NCI-H146 treated with DMSO at 0.1 percent for 48 hours (cell line): ENCODE data around the gene CDC123.
A peak's percentile ranks its signal among the peaks of the same experiment; 100 is the strongest.
"Not testable (repeated sequence)": the region's sequence is repeated elsewhere in the genome, so short reads cannot be mapped to it uniquely, and the experiment has no call there.

Experiments
- DNase-seq: peaks from one replicate; lab custom pipeline; 2025; ENCODE audit not compliant: unreplicated experiment; lab: John Stamatoyannopoulos, UW

Gene CDC123

DNA sequence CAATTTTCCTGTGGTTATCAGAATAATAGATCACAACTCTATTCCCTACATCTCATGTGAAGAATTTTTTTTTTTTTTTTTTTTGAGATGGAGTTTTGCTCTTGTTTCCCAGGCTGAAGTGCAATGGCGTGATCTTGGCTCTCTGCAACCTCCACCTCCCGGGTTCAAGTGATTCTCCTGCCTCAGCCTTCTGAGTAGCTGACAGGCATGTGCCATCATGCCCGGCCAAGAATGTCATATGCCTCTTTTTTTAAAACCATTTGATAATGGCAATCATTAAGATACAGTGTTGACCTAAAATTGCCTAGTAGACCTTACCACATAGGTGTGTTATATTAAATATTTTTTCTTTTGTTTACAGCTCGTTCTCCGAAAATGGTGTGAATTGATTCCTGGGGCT is 38.7 kb downstream of the CDC123 start:
- not testable (repeated sequence) for DNase-seq

DNA sequence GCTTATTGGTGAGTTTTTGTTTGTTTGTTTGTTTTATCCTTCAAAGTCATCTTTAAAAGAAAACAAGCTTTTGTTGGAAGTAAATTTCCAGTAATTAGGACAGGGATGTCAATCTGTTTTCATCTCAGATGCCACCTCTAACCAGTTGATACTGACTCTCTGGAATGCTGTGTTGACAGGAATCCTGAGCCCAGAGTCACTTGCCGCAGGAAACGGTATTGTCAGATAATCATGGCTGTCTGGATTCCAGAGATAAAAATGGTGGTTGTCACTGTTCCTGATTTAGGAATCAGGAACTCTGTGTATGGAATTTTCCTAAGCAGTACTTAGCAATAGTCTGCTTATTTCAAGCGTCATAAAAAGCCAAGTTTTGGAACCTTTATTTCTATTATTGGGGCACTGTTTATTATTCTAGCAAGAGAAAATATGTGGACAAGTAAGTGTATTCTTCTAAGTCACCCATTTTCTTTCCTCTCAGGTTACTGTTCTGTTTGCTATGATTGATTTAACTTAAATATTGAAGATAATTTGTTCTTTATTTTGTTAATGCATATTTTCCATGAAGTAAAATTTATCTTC is 39.2 kb downstream of the CDC123 start:
- no peak for DNase-seq

DNA sequence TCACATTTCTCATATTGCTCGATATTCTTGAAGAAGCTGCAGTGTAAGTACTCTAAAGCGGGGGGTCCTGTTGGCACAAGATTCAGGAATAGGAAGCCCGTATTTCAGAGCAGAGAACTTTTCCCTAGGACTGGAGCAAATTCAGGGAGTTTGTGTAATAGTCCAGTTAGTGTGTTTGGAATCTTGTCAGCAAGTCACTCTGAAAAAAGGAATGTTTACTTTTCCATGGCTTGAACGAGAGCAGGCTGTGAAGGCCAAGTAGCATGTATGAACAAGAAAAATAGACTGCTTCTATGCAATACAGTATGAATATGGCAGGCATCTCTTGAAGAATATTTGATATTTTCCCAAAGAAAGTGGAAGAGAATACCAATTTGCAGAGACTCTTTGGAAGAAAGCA is 39.8 kb downstream of the CDC123 start:
- DNase-seq: no peak

DNA sequence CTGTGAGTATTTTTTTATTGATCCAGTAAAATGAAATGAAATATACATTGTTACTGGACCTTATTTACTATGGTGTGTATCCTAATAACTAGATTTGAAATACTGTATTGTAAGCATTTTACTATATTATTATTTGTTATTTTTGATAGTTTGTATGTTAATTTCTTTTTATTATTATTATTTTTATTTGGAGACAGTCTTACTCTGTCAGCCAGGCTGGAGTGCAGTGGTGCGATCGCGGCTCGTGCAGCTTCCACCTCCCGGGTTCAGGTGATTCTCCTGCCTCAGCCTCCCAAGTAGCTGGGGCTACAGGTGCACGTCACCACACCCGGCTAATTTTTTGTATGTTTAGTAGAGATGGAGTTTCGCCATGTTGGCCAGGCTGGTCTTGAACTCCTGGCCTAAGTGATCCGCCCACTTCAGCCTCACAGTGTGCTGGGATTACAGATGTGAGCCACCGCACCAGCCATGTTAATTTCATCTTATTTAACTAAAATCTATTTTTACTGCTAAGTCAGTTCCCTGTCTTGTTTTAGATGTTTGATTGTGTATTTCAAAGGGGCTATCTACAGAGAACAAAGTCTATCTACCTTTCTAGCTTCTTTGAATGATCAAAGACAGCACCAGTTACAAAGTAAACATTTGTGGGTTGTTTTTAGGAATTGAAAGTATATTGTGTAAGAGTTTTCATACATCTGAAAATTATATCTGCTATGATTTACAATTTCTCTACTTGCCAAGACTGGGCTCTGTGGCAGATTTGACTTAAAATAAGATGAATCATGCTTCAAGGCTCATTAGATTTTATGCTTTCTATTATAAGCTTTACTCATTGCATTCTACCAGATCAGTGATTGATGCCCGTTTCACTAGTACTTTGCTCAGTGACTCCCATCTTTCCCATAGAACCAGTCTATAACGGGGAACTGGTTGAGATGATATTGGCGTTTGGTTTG is 41.6 kb downstream of the CDC123 start:
- no peak for DNase-seq

DNA sequence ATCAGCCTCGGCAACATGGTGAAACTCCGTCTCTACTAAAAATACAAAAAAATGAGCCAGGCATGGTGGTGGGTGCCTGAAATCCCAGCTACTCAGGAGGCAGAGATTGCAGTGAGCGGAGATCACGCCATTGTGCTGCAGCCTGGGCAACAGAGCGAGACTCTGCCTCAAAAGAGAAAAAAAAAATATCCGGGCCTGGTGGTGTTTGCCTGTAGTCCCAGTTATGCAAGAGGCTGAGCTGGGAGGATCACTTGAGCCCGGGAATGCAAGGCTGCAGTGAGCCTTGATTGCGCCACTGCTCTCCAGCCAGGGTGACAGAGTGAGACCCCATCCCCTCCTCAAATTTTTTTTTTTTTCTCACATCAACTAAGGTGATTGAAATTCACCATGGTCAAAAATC is 42.8 kb downstream of the CDC123 start:
- no peak for DNase-seq

DNA sequence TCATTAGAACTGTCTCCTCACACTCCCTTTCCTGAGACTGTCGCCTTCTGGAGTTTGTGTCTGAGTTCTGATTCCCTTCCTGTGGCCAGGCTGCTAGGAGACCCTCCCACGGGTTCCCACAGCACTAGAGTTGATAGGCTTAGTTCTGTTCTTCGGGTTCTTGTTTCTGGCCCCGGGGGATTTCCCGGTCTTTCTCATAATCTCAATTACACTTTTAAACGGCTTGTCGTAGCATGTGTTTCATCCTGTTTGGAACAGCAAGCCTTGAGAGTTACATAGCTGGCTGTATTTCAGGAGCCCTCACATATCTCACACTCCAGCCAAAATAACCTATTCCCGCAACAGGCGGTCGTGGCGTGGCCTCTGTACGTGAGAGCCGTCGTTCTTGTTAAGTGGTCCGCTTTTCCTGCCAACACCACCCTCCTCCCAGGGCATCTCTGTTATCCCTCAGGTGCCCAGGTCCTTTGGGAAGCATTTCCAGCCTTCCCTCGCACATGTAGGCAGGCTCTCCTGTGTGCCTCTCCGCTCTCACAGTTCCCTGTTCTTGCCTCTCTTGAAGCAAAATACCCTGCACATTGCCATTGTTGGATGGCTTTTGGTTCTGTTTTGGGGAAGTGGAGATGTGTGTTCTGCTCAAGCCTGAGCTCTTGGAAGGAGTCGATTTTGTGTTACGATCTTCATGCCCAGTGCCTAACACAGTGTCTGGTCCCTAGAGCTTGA is 46.0 kb downstream of the CDC123 start:
- DNase-seq: no peak

DNA sequence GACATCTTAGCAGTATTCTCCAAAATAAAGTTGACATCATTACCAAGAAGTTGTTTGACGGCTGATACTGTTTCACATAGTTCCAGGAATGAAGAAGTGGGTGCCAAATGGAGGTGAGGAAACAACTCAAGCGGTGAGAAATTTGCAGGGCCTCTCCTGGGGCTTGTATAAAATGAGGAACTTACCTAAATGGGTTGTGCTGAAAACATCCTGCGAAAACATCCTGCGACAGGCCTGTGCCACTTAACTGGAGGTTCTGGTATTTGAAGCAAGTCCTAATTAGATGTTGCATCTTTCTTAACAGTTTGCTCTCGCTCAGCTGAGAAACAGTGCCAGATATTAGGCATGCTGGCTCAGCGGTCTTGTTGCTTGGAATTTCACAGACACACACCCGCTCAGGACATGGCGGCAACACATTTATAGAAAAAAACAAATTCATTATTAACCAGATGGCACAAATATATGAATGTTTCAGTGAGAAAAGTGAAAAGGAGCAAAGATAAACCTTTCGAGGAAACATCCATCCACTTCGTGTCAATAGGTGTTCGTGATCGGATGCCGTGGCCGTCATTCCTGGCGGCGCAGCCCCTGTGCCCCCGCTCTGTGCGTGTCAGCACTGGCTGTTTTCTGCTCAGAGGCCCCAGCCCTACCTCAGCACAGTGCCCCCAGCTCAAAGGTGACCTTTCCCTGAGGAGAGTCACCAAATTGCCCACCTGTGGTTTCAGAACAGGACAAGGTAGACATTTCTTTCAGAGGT is 48.1 kb downstream of the CDC123 start:
- DNase-seq: no peak

DNA sequence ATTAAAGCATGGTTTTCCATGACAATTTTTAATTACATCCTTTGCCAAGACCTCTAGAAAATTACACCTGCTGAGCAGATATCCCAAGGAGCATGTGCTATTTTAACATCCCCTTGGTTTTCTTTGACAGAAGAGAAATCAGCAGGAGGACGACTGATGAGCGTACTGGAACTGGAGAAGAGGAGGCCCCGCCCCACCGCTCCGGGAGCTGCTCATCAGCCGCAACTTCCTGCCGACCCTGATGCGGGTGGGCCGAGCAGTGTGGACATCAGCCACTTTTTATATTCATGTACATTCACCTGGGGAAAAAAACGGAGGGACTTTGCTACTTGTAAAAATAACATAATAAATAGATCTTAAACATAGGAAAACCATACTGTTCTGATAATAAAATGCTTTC is 54.2 kb downstream of the CDC123 start:
- DNase-seq: no peak

DNA sequence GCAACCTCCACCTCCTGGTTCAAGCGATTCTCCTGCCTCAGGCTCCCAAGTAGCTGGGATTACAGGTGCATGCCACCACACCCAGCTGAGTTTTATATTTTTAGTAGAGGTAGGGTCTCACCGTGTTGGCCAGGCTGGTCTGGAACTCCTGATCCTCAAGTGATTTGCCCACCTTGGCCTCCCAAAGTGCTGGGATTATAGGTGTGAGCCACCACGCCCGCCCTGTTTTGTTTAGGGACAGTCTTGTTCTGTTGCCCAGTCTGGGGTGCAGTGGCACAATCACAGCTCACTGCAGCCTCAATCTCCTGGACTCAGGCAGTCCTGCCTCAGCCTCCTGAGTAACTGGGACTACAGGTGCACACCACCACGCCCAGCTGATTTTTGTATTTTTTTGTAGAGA is 54.7 kb downstream of the CDC123 start:
- not testable (repeated sequence) for DNase-seq

DNA sequence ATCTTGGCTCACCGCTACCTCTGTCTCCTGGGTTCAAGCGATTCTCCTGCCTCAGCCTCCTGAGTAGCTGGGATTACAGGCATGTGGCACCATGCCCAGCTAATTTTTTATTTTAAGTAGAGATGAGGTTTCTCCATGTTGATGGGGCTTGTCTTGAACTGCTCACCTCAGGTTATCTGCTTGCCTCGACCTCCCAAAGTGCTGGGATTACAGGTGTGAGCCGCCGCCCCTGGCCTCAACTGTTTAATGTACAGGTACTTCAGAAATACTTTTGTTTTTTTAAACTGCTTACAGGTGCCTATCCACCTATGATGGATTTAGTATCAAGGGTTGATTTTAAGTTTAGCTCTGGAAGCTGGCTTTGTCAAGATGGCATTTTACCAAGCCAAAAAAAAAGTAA is 55.6 kb downstream of the CDC123 start:
- DNase-seq: no peak

DNA sequence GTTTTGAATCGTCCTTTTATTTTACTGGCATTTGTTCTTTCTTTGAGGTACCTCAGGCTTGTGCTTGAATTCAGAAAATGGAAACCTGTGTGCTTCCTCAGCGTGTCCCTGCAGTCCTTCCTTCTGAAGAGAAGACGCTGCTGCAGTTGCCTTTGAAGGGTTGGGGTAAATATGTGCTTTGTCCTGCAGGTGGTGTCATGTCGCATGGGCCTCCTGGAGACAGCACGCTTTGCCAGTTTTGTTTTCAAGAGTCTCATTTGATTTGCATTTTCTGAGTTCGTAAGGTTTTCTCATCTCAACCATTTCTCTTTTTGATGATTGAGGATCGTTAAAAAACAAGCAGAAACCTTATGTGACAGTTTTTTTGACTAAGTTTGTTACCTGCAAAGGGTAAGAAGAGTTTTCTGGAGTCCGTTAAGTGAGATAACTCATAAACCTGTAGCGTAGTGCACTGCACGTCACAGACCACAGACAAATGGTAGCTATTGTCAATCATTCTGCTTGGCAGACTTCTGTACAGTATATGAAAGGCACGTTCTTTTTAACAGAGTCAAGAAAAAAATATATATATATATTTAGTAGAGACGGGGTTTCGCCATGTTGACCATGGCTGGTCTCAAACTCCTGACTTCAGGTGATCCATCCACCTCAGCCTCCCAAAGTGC is 57.0 kb downstream of the CDC123 start:
- peak; percentile 12 for DNase-seq

DNA sequence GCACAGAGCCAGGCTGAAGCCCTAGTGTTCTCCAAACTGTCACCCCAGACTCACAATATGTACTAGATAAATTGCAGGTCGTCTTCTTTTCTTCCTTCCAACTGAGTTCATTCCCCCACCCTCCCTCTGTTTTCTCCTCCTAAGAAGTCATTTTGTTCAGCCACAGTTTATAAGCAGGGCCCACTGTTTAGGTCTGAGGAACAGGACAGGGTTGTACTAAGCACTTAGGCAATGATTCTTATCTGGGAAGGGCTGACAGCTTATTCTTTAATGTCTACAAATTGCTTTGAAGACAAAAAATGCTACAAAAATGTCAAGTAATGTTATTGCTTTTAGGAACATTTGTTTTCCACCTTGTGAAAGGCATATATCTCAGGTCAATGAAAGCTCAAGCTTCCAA is 59.1 kb downstream of the CDC123 start:
- no peak for DNase-seq

DNA sequence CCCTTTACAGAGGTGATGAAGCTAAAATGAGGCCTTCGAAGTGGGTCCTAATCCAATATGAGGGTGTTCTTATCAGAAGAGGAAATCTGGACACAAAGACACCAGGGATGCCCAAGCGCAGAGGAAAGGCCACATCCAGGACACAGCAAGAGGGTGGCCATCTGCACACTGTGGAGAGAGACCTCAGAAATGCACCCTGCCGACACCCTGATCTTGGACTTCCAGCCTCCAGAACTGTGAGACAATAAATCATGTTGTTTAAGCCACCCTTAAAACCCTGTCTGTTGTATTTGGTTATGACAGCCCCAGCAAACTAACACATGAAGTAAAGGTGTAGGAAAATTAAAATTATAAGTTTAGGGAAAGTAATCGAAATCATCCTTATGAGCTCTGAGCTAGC is 64.0 kb downstream of the CDC123 start:
- no peak for DNase-seq

DNA sequence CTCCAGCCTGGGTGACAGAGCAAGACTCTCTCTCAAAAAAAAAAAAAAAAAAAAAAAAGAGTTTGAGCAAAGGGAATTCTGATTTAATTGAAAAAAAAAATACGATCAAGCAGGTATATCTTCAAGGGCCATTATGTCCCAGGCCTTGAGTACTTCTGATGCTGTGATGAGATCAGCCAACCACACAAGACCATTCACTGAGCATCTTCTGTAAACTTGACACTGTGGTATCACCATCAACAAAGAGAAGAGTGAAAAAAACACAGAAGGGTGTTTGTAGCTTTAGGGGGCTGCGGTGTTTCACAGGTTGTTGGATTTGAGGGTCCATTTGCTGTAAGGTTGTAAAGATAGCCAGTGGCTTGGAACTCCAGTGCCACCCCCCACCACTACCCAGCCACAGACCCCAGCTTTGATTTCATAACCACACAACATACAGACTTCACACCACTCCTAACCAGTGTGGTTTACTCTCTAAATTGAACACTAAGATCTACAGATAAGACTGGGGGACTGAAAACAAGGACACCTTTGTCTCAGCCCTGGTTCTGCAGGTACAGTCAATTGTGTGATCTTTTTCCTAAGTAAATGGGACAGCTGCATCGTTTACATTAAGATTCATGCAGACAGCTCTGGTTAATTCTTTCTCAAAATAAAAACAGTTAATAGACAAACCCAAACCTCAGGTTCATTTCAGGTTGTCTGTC is 66.4 kb downstream of the CDC123 start:
- DNase-seq: peak; percentile 51

DNA sequence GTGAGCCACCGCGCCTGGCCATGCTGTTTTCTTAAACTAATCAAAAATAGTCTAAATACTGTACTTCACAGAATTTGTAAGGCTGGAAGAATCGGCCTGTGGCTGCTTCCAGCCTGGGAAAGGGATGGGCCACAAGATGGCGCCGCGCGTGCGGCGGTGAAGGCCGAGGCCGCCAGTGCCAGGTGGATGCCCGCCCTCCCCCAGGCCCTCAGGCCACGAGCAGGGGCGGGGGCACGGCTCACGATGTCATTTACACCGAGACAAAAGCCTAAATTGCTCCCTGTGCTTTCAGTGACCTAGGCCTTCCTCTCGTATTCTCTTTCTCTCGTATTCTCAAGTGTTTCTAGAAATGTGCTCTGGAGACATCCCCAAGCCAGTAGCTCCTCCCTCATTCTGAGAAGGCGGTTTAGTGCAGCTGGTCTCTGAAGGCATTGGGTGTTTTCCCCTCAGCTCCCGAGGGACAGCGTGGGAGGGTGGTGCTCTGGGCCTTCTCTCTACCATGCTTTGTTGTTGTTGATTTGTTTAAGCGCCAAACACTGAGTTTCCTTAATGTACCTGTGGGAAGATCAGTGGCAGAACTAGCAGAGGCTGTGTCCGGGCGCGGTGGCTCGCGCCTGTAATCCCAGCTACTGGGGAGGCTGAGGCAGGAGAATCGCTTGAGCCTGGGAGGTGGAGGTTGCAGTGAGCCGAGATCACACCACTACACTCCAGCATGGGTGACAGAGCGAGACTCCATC is 68.4 kb downstream of the CDC123 start:
- DNase-seq: peak; percentile 98

DNA sequence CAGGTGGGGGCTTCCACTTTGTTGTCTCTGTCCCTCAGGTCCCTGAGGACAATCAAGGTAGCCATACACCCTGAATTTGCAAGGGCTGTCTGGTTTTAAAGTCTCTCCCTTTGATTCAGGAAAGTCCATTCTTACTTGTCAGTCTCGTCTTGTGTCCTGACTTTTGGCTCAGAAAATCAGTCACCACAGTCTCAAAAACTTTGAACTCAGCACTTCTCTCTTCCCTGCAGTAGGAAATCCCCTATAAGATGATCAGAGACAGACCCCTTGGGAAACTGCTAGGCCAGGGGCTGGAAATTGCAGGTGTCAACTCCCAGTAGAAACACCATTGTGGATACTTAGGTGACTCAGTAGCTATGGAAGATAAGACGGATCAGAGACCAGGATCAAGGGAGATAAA is 73.1 kb downstream of the CDC123 start:
- DNase-seq: no peak

DNA sequence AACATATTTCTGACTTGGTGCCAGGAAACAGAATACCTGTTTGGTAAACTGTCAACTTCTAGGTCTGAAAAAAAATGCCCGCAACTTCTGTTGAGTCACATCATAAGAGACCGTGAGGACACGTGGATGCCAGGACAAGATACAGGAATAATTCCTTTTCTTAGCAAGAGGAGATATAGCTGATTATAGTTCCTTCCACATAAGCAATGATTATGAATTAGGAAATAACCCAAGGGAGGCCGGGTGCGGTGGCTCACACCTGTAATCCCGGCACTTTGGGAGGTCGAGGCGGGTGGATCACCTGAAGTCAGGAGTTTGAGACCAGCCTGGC is 75.2 kb downstream of the CDC123 start:
- DNase-seq: no peak

DNA sequence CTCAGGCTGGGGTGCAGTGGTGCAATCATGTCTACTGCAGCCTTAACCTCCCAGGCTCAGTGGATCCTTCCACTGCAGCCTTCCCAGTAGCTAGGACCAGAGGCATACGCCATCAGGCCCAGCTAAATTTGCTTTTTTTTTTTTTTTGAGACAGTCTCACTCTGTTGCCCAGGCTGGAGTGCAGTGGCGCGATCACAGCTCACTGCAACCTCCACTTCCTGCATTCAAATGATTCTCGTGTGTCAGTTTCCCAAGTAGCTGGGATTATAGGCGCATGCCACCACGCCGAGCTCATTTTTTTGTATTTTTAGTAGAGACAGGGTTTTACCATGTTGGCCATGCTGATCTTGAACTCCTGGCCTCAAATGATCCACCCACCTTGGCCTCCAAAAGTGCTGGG is 81.9 kb downstream of the CDC123 start:
- DNase-seq: not testable (repeated sequence)

DNA sequence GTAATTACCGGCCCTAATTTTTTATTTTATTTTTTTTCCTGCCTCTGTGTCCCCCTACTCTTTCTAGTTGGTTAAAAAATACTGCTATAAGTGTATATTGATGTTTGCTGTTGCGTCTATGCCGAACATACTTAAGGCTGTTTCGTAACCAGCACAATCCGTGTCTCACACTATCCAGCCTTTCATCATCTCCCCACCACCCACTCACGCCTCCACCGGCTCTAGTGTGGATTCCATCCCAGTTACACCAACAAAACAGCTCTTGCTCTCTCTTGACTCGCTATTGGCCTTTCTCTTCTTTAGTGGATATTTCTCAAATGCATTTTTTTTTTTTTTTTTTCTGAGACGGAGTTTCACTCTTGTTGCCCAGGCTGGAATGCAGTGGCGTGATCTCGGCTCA is 83.3 kb downstream of the CDC123 start:
- no peak for DNase-seq

DNA sequence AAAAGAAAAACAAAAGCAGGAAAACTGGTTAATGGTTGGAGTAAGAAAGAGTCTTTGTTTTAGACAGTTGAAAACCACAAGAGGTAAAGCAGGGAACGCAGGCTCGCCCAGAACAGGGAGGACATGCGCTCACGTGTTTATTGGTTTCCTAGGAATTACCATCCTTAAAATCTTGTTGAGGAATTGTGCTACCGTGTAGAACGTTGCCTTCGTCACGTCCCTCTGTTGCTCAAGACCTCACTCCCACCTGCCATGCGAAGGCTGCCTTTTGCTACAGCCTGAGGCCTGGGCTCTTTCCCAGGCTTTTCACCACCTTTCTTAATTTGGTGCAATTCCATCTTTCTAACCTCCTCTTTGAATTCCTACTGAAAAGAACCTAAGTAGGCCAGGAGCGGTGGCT is 91.8 kb downstream of the CDC123 start:
- no peak for DNase-seq
